AG08395 (cell line): Measurements from ENCODE around the gene NEDD1.

Source experiments
- DNase-seq: peaks from one replicate; pipeline ENCODE4 v3.0.0; 2012; ENCODE audit warnings: mixed read lengths, low spot score

NEDD1 gene, protein sequence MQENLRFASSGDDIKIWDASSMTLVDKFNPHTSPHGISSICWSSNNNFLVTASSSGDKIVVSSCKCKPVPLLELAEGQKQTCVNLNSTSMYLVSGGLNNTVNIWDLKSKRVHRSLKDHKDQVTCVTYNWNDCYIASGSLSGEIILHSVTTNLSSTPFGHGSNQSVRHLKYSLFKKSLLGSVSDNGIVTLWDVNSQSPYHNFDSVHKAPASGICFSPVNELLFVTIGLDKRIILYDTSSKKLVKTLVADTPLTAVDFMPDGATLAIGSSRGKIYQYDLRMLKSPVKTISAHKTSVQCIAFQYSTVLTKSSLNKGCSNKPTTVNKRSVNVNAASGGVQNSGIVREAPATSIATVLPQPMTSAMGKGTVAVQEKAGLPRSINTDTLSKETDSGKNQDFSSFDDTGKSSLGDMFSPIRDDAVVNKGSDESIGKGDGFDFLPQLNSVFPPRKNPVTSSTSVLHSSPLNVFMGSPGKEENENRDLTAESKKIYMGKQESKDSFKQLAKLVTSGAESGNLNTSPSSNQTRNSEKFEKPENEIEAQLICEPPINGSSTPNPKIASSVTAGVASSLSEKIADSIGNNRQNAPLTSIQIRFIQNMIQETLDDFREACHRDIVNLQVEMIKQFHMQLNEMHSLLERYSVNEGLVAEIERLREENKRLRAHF

DNA sequence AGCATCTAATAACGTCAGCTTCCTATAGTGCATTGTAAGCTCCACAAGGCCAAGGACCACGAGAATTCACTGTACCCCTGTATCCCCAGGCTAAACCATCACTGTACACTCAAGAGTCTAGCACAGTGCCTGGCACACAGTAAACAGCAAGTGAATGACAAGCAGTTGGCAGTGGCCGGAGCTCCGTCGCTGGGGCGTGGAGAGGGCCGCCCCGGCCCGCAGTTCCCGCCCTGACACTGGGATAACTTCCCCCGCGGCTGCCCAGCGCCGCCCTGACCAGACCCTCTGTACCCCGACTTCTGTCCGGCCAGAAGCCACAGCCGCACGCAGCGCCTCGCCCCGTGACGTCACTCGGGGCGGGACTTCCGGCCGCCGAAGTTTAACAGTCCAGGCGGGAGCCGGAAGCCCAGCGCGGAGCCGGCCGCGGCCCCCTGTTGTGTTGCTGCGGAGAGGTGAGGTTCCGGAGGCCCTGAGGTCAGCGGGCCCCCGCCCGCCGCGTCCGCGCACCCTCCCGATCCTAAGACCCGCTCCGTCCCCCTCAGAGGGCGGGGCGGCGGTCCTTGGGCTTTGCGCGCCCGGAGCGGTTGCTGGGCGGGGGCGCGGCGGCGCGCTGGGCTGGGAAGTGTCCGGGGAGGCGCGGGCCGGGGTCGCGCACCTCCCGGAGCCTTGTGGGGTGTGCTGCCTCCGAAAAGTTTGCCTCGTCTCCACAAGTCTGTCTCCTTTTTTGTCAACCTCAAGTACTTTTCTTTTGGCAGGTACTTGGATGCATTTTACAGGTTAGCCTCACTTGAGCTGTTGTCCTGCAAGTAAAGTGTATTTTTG lies at the start of gene NEDD1:
NEDD1 (plus strand) TSS at position 409 of the 822 bp plus-strand sequence. CDS start 2,503 bp downstream, outside the sequence.
- DNase-seq = peak; percentile 85

DNA sequence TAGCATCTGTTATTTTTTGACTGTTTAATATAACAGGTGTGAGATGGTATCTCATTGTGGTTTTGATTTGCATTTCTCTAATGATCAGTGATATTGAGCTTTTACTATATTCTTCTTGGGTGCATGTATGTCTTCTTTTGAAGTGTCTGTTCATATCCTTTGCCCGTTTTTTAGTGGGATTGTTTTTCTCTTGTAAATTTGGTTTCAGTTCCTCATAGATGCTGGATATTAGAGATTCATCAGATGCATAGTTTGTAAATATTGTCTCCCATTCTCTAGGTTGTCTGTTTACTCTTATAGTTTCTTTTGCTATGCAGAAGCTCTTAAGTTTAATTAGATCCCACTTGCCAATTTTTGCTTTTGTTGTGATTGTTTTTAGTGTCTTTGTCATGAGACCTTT lies 48.9 kb upstream of the NEDD1 start:
- no peak for DNase-seq

DNA sequence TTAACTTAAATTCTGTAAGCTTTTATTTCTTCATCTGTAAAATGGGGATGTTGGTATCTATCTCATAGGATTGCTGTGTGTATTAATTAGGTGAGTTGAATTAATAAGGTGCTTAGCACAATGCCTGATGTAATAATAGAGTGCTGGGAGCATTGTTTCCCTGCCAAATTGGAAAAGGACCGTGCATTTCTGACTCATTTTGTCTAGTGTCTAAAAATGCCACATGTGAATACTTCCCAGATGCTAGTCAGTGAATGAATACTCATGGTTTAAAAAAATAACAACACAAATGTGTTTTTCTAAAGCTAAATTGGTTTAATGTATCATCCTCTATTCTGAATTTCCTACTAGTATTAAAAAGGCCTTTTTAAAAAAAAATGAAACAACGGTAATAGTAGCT lies 45.4 kb upstream of the NEDD1 start:
- DNase-seq = peak; percentile 47

DNA sequence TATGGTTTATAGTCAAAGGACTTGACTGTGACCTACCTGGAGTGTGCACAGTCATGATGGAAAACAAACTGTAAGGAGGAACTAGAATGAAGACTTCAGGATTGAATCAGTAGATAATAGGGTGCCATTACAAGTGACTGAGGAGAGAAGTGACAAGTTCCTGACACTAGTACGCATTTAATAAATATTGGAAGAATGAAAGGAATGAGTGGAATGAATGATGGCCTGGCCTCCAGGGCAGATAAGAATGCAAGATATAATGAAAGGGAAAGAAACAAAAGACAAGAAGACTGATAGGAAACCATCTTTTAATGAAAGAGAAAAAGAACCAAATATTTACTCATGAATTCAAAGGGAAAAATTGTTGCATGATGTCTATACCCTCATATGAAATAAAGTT lies 44.7 kb upstream of the NEDD1 start:
- no peak for DNase-seq

DNA sequence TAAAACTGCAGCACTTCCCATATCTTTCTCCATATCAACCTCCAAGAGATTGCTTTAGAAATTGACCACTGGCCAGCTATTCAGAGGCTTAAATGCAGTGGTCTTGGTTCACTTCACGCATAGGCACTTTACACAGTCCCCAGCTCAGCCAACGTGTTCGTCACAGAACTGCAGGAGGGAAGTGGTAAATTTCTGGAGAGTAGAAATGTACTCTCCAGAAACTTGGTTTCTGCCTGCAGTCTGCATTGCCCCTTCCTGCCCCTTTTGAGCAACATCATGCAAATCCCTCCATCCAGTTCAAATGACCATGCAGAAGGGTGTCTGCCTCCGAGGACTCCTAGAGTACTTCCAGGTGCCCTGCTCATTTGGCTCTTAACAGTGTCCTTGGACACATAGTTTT lies 42.7 kb upstream of the NEDD1 start:
- no peak for DNase-seq

DNA sequence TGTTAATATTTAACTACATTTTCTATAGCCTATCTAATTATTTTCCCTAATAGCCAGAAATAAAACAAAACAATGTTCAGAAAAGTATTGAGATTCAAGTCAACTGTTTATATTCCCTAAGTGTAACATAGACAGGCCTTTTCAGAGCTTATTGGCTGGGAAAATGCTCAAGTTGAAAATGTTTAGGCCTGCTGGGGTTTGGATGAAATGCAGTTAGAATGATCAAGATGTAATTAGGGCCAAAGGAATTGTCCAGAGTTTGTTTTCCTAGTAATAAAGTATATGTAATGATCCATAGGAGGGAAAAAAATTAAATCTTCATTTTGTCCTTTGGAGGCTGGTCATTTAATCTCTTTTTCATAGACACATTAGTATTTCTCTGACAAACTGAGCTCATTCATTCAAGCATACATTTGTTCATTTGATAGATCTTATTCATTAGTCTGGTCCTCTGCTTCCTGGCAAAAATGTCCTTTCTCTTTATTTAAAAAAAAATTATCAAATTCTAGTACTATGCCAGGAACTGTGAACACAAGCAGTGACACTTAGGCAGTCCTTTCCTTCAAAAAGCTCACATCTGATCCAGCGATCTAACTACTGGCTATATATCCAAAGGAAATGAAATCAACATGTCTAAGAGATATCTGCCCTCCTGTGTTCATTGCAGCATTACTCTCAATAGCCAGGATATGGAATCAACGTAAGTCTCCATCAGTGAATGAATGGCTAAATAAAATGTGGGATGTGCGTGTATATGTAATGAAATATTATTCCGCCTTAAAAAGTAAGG lies 40.1 kb upstream of the NEDD1 start:
- DNase-seq = no peak

DNA sequence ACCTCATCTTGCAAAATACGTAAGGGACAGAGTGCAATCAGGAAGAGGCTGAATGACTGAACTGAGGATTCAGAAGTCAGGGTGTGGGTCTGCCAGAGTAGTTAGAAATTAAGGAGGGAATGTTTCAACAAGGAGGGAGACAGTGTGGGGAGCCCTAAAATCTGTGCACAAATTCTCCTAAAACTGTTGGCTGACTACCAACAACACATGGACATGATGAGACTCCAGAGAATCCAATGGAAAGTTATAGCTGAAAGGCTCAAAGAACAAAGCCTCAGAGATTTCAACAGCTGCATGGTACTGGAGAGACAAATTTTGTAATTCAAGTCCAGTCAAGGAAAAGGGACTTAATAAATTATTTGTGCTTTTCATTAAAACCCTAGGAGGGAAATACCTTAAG lies 36.1 kb upstream of the NEDD1 start:
- no peak for DNase-seq

DNA sequence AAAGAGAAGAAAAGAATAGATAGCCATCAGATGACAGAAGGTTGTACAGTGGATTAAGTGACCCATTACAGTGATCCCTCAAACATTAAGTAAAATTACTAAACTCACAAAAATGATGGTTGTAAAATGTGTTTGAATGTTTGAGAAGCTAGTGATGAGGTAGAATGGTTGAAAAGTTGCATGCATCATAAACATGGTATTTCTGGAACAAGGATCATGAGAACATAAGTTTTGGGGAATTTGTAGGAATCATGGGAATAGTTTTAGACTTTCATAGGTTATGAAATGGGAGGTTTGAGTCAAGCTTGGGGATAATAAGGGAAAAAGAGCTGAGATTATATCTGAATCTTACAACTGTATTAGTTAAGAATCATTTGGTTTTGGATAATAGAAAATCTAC lies 34.1 kb upstream of the NEDD1 start:
- DNase-seq = peak; percentile 13

DNA sequence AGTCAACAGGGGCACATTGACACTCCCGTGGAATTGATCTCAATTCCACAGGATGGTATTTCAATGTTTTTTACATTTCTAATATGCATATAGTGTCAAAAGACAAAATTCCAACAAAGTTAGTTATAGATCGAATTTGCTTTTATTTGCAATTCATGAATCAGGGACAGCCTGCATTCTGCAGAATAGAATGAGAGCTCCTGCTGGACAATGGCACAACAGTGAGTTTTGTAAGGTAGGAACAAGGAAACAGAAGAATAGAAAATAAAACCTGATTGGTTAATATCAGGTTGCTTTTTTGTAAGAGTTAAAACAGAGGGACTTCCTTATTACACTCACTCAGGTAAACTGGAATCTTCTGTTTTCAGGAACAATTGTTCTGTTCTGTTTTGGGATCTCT lies 32.8 kb upstream of the NEDD1 start:
- DNase-seq = no peak

DNA sequence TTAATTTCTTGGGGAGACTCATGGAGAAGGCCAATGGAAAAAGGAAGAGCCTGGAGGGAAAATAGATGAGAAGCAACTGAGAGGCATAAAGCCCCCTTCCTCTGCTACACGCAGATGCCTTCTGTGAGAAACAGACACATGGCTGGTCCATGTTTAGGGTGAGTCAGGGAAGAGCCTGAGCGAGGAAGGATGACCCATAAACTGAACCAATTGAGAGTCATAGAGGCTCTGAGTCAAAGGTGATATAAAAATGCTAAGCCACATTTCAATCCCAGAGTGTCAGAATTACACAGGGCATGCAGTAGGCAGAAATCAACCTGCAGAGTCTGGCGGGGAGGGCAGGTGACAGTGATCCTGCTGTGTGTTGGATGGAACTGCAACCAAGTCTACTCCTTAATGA lies 30.1 kb upstream of the NEDD1 start:
- DNase-seq = peak; percentile 27

DNA sequence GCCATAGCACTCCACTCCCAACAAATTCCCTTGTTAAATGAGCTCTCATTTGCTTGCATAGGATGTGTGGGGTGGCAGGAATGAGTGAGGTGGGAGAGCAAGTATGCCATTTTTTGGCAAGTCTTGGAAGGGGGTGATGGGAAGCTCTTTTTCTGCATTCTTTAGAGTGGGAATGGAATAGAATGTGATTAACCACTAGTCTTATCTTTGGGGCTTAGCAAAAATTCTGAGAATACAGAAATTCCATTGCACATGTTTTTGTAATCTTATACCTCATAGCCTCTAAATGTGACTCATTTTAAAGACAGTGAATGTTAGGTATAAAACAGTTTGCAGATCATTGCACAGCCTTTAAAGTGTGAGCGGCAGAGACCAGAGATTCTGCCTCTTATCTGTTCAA lies 28.4 kb upstream of the NEDD1 start:
- DNase-seq = peak; percentile 41

DNA sequence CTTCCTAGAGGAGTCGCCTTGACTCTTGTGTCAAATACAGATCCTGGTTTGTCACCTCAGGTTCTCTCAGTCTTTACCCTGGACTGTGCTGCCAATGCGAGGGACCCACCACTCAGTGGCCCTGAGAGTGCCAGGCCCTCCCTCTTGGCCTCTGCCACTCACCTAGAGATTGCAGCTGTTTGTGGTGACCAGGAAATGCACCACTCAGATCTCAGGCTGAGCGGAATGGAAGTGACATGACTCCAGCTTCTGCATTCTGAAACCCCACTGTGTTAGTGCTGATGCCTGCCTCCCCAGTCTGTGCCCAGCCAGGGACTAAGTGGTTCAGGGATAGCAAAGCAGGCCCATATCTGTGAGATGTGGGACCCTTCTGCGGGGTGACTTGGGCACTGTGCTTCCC lies 27.8 kb upstream of the NEDD1 start:
- DNase-seq = no peak

DNA sequence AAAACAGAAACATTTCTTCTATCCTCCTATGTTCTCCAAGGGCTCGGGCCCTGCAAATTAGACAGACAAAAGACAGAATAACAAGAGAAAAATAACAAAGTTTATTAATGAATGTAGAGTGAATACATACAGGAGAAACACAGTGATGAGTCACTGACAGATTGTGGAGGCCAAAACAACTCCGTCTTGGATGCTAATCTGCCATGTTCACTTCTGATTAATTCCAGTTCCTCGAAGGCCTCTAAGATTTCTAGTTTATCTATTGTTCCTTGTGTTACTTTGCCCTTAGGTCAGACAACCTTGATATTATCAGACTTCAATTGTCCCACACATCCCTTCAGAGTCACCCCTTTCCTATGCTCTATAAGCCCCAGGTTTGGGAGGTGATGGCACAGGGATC lies 26.8 kb upstream of the NEDD1 start:
- DNase-seq = no peak

DNA sequence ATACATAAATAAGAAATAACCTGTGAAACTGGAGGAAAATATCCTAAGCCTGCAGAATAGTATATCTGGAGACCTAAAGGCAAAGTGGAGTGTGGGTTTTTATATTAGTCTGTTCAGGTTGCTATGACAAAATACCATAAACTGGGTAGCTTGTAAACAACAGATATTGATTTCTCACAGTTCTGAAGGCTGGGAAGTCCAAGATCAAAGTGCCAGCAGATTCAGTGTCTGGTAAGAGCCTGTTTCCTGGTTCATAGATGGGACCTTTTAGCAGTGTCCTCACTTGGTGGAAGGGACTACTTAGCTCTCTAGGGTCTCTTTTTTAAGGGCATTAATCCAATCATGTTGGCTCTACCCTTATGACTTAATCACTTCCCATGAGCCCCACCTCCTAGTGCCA lies 25.4 kb upstream of the NEDD1 start:
- DNase-seq = no peak

DNA sequence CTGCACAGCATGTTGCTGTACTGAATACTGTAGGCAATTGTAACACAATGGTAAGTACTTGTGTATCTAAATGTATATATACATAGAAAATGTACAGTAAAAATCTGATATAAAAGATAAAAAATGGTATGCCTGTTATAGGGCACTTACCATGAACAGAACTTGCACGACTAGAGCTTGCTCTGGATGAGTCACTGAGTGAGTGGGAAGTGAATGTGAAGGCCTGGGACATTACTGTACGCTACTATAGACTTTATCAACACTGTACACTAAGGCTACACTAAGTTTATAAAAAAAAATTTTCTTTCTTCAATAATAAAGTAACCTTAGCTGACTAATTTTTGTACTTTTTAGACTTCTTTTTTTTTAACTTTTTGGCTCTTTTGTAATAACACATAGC lies 24.2 kb upstream of the NEDD1 start:
- peak; percentile 29 for DNase-seq

DNA sequence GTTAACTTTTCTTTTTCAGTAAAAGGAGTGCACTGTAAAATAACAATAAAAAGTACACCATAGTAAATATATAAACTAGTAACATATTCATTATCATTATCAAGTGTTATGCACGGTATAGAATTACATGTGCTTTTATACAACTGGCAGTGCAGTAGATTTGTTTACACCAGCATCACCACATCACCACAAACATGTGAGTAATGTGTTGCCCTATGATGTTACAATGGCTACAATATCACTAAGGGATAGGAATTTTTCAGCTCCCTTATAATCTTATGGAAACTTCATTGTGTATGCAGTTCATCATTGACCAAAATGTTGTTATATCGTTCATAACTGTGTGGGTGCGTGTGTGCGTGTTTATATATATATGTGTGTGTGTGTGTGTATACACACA lies 23.5 kb upstream of the NEDD1 start:
- DNase-seq = no peak

DNA sequence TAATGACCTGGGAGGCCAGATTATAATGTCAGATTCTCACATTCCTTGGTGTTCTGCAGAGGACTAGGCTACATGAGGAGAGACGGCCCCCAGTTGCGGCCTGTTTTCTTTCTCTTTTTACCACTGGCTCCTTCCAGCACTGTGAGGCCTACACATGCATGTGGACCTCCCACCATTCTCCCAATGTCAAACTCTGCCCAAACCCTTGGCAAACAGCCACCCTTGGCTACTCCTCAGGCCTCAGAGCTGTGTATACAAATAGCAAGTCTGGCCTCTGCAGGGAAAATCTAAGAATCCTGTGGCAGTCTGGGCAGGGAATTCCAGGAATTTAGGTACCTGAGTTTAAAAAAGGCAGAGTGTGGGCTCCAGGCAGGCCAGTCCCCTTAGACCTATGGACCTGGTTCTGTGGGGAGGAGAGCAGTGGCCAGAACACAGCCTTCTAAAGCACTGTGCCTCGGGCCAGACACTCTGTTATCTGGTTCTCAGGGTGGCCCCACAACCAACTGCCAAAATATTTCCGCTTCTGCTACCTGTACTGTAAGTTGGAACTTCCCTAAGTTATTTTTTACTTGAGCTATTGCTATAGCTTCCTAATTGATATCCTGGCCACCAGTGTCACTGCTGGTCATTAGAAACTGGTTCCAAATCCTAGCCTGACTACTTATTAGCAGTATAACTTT lies 19.9 kb upstream of the NEDD1 start:
- DNase-seq = no peak

DNA sequence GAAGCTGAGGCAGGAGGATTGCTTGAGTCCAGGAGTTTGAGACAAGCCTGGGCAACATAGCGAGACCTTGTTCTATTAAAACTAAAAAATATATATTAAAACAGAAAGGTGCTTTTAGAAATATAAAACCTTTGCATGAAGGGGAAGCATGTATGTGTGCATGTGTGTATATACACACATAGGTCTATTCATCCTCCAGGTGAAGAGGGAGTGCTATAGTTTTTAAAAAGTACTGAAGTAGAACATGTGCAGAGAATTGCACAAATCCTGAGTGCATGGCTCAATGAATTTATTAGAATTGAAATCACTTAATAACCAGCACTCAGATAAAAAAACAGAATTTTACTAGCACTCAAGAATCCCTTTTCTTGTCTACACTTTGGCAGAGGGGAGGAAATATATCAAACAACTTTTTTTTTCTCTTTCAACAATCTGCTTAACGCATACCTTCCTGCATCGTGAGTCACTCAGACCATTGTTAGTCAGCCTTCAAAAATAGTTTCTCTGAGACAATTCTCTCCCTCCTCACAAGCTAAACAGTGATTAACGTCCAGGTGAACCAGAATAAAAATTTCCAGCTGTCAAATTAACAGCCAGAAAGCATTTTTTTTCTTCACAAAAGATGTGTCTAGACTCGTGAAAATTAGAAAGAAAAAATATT lies 17.7 kb upstream of the NEDD1 start:
- peak; percentile 59 for DNase-seq

DNA sequence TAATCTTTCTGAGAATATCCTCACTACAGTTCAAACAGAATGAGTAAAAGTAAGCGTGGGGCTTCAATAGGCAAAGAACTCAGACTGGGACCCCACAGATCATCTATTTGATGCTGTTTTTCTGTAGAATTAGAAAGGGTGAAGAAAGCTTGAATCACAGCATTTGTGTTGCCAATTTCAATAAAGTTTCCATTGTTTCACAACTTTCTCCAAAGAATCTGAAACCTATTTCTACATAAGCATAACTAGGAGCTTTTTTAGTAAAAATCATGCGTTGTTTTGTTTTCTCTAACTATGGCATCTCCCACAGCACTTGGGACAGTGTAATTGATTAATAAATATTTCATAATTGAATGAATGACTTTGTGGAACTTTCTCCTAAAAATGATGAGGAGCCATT lies 16.7 kb upstream of the NEDD1 start:
- no peak for DNase-seq

DNA sequence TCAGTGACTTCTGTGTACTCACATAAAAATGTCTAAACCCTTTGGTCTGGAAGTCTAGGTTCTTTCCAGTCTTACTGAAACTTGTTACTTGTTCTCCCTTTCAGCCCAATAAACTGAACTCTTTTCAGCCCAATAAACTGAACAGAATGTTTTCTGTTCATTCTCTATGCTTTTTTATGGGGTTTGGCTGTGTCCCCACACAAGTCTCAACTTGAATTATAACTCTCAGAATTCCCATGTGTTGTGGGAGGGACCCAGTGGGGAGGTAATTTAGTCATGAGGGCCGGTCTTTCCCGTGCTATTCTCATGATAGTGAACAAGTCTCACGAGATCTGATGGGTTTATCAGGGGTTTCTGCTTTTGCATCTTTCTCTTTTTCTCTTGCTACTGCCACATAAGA lies 15.0 kb upstream of the NEDD1 start:
- no peak for DNase-seq

DNA sequence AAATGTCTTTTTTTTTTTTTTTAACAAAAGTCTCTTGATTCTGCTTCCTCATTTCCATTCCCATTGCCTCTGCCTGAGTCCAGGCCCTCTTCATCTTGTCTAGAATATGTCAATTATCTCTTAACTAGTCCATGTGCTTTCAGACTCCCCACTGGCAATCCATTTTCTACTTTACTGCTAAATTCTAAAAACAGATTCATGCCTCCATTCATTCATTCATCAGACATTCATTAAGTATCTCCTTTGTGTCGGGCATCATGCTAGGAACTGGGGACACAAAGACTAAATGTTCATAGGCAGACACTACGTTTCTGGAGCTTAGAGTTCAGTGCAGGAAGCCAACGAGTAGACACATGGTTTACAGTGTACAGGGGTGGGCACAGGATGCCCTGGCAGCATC lies 9.6 kb upstream of the NEDD1 start:
- DNase-seq = no peak
